8988T (cell line): ENCODE results near the gene FLT1.

ENCODE experiments used
- DNase-seq: peaks from one replicate; pipeline ENCODE4 v3.0.0; 2011

The FLT1 gene

GRCh38 chr13:28452755-28453154 is 42.2 kb downstream of the FLT1 start:
- DNase-seq, result no peak

- no peak for DNase-seq
These were observed 43.3 kb downstream of the FLT1 start for GRCh38 chr13:28451482-28452217.

DNA sequence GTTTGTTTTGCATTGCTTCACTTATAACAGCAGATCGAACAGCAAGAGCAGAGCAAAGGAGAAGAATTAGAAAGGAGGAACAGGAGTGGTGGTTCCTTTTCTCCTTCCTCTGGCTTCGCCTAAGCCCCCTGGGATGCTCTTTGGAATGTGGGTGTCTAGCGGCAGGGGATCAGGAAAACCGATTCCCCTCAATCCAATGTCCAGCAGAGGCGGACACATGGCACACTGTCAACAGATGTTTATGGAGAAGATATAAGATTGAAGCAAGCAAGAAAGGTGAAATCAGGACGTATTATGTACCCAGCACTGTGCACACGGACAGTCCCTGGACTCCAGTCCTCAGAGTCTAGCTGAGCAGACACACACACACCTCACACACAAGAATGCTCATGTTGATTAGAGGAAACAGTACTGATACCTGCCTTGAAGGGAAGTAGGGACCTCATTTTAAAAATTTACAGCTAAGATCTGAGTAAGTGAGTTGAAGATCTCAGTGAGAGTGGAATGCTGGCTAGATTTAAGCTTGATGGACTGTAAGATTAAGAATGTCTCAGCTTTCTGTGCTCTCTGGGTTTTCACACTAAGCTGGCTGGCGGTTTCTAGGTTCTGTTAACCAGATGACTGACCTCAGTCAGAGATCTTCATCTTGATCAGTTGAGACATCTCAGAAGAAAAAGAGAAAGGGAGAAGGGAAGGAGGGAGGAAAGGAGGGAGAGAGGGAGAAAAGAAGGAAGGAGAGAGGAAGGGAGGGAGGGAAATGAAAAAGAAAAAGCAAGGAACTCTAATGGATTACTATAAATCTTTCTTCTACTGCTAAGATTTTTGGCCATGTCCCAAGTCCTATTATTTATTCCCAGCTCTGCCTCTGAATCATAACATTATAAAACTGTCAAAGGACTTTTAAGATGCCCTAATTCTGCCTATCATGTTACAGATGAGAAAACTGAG is 44.8 kb downstream of the FLT1 start:
- no peak for DNase-seq

- DNase-seq, result no peak
These were observed 46.1 kb downstream of the FLT1 start for GRCh38 chr13:28448651-28449358.

DNA sequence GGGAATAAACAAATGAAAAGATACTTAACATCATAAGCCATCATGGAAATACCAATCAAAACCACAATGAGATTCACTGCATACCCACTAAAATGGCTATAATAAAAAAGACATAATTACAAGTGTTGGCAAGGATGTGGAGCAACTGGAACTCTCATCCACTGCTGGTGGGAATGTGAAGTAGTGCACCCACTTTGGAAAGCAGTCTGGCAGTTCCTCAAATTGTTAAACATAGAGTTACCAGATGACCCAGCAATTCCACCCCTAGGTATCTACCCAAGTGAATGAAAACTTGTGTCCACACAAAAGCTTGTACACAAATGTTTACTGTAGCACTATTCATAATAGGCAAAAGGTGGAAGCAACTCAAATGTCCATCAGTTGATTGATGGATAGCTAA is 46.9 kb downstream of the FLT1 start:
- no peak for DNase-seq

GRCh38 chr13:28447206-28447605 is 47.7 kb downstream of the FLT1 start:
- no peak for DNase-seq

DNA sequence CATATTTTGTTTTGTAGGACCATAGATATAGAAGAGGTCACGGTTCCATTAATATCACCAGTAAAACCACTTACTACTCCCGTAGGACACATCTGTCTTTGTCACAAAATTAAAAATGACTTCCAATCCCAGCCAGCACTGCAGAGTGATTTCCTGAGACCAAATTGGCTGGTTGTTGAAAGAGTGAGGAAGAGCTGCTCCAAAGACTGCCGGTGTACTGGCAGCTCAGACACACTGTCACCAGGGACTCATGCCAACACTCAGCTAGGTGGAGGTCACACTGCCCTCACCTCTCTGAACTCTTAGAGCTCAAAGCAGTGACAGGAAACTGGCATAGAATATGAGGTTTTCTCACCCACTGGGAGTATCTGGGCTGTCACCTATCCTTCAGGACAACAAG is 52.1 kb downstream of the FLT1 start:
- DNase-seq, result no peak

GRCh38 chr13:28441529-28441928 is 53.4 kb downstream of the FLT1 start:
- DNase-seq, result no peak

- no peak for DNase-seq
These were observed 54.0 kb downstream of the FLT1 start for GRCh38 chr13:28440774-28441504.

DNA sequence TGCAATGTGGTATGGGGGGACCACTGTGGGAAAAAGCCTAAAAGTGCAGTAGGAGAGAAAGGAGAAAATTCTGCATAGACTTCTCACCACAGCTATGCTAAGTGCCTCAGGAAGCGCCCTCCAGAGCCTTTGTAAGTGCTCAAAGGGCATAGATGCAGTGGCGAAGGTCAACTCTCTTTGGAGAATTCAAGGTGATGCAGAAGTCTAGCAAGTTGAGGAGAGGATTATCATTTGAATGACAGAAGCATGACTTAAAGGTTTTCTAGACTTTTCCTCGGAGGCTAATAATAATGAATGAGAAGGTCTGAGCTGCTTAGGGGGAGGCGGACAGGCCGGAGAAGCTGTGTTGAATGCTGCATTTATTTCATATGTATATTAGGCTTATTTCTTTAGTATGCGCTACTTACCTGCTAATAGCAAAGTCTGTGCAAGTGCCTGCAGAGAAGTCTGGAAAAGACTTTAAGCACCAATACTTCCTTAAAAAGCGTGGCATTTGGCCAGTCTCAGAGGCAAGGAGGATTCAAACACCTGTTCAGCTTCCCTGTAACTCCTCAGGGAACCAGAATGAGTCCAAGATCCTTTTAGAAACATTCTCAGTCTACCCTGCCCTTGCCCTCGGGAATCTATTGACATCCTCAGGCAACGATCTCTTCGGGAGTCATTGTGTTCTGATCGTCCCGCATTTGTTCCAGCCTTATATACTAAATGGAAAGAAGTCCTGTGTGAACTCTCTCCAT is 56.2 kb downstream of the FLT1 start:
- DNase-seq, result no peak

DNA sequence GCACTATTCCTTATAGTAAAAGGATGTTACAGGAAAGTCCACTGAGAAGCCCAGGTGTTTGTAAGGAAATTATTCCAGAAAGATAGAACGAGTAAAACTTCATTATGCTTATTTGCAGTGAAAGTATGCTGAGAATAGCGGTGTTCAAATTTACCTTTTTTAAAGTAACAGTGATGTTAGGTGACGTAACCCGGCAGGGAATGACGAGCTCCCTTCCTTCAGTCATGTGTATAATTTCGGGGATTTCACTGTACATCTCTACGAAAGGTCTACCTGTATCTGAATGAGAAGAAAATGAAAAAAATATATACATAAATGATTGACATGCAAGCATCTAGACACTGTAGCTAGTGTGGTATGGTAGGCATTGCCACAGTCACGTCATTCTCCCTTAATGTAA is 56.9 kb downstream of the FLT1 start:
- no peak for DNase-seq

GRCh38 chr13:28435917-28436316 is 59.0 kb downstream of the FLT1 start:
- no peak for DNase-seq

- no peak for DNase-seq
These were observed 60.0 kb downstream of the FLT1 start for GRCh38 chr13:28434926-28435325.

- no peak for DNase-seq
These were observed 61.9 kb downstream of the FLT1 start for GRCh38 chr13:28432816-28433560.

- no peak for DNase-seq
These were observed 65.1 kb downstream of the FLT1 start for GRCh38 chr13:28429685-28430290.

DNA sequence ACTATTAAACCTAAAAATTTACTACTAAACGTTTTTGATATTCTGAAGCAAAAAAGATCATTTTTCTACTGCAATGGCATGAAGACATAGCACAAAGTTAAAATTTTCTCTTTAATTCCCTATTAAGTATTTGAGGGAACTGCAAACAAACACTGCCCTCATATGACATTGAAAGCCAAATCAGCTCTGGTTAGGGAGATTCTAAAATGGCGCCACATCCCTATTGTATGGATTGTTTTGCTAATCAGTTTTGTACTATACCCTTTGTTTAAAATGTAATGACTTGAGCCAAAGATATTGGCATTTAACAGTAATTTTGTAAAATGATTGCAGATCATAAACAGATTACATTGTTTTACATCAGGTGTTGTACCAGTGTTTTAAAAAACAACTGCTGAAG is 65.8 kb downstream of the FLT1 start:
- DNase-seq, result no peak

DNA sequence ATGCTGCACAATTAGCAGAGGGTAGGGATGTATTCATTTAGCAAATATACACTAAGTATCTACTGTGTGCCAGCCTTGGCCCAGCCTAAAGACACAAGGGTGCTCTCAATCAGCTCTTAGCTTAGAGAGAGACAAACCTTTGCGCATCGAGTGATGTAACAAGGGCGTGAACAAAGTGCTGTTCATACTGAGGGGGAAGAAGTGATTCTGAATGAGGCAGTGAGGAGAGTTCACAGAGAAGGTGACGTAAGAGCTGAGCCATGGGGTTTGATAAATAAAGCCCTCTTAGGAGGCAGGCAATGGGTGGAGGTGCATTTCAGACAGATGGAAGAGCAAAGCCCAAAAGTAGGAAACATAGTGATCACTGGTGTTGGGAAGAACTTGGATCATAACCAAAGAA is 68.5 kb downstream of the FLT1 start:
- no peak for DNase-seq

DNA sequence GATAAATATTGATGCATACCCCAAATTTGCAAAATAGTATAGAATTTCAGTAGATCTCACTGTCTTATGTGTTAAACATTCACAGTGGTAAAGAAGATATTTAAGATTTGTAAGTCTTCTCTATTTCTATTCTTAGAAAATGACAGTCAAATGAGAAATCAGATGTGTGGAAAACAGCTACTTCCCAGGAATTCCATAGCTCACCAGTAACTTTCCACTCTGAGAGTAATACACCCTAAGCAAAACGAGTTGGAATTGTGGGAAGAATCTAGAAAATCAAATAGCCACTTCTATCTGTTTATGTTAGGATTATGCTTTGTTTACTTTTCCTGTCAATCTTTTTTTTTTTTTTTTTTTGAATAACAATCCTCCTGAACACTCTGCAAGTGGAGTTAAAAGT is 69.1 kb downstream of the FLT1 start:
- no peak for DNase-seq

- no peak for DNase-seq
These were observed 70.4 kb downstream of the FLT1 start for GRCh38 chr13:28424541-28424940.

DNA sequence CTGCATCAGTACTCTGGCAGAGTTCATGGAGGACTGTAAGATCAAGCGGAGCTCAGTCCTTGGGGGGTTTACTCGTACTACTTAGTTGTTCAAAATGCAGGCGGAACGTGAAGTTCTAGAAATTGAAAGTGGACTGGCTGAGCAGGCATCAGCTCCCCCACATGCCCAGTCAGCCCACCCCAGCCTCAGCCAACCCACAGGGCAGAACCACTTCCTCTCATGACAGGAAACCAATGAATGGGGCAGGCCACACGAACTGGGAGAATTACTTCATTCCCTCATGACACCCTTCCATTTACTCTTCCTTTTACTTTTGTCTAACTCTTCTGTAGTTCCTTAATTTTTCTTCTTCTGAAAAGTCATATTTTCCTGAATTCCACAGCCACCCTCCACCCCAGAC is 71.9 kb downstream of the FLT1 start:
- DNase-seq, result no peak
